NT2/D1 (cell line): ENCODE data around the gene DYNC1I2.

Experiments used
- DNase-seq: peaks from one replicate; pipeline ENCODE4 v3.0.0-alpha.2; 2011; ENCODE audit warnings: low read depth, low spot score
- H3K27me3 ChIP-seq: 2 replicates; pipeline ENCODE4 v1.6.0; 2011; ENCODE audit warnings: mild to moderate bottlenecking; ENCODE audit not compliant: insufficient read length, insufficient read depth
- H3K36me3 ChIP-seq: 2 replicates; pipeline ENCODE4 v1.6.1; 2011; ENCODE audit warnings: mild to moderate bottlenecking, low read length, mixed read lengths; ENCODE audit not compliant: insufficient read depth, insufficient read length
- H3K4me1 ChIP-seq: 2 replicates; pipeline ENCODE4 v1.5.1; 2011; ENCODE audit not compliant: insufficient read depth, insufficient read length
- H3K4me3 ChIP-seq: 2 replicates; pipeline ENCODE4 v1.5.1; 2011; ENCODE audit warnings: low read depth; ENCODE audit not compliant: insufficient read length
- H3K9ac ChIP-seq: 2 replicates; pipeline ENCODE4 v1.6.0; 2011; ENCODE audit warnings: low read depth; ENCODE audit not compliant: insufficient read length
- H3K9me3 ChIP-seq: 2 replicates; pipeline ENCODE4 v1.5.1; 2011; ENCODE audit warnings: mild to moderate bottlenecking, low read length; ENCODE audit not compliant: insufficient read depth
- SUZ12 ChIP-seq: IDR thresholded peaks from 2 replicates; pipeline ENCODE4 v1.6.1; 2011; ENCODE audit not compliant: insufficient read length, insufficient read depth; ENCODE audit errors: extremely low read depth
- YY1 ChIP-seq: IDR thresholded peaks from 2 replicates; pipeline ENCODE4 v1.6.1; 2011; ENCODE audit not compliant: insufficient read length, insufficient read depth
- ZNF274 ChIP-seq: IDR thresholded peaks from 2 replicates; pipeline ENCODE4 v1.6.1; 2011; ENCODE audit warnings: mild to moderate bottlenecking, low read depth, low read length

Gene DYNC1I2

DNA sequence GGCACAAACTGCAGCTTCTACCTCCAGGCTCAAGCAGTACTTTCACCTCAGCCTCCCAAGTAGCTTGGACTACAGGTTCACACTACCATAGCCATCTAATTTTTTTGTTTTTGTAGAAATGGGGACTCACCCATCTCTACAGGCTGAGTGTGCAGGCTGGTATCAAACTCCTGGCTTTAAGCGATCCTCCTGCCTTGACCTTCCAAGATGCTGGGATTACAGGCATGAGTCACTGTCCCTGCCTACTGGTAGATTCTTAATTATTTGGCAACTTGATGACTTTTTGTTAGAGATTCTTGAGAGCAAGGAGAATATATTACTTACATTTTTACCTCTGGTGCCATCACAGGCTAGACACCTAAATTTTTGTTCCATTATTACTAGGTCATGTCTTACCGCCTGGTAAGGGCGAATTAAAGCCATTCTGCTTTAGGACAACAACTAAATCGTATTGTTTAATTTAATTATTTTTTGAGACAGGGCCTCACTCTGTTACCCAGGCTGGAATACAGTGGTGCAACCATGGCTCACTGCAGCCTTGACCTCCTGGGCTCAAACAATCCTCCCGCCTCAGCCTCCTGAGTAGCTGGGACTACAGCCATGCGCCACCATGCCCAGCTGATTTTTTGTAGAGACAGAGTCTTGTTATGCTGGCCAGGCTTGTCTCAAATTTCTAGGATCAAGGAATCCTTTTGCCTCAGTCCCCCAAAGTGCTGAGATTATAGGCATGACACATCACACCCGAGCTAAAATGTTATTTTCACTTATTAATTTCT, 15.7 kb downstream of the DYNC1I2 start:
- no peak for DNase-seq
- no peak for TF ChIP-seq SUZ12
- no peak for TF ChIP-seq YY1
- no peak for TF ChIP-seq ZNF274
- no peaks in the 10 kb centered on the region for H3K9me3 ChIP-seq
- H3K9ac ChIP-seq = no peak overlapping the region
- H3K27me3 ChIP-seq = no peaks in the 10 kb centered on the region
- no peak overlapping the region for H3K4me3 ChIP-seq
- peaks cover 30% of the 10 kb centered on the region for H3K36me3 ChIP-seq
- H3K4me1 ChIP-seq = no peaks in the 10 kb centered on the region

DNA sequence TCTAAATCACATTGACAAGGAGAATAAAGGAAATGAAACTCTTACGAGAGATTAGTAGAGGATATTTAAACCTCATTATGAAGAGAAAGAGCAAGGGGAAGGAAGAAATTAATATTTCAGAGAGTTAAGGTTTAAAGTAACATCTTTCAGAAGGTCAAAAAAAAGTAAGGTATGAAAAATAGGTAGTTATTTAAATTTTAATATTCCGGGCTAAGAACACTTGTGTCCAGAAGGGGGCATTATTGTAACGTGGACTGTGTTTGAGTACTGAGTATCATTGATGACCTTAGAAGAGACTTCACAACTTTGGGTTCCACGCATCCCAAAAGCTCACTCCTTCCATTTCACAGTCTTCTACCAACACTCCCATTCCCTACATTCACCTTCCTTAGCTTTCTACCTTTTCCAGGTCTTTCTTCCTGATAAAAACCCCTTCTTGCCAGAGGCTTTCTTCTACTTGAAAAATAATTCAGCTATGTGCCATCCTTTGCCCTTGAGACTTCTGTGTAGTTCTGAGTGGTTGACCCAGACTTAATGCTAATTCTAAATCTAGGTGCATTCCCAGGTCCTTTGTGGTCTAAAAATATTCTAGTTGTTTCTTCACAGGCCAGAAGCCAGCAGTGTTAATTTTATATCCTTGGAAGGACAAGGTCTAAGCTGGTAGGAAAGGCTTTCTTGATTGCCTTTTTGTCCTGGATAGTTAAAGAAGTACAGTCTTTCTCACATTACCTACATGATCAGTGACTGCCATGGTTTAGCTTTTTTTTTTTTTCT, 16.5 kb downstream of the DYNC1I2 start:
- Histone ChIP-seq H3K4me1 (no peaks in the 10 kb centered on the region), H3K9ac (no peak overlapping the region), H3K36me3 (peaks cover 32% of the 10 kb centered on the region), H3K9me3 (no peaks in the 10 kb centered on the region), H3K27me3 (no peaks in the 10 kb centered on the region), H3K4me3 (no peak overlapping the region)
- DNase-seq = peak; percentile 16
- no peak for TF ChIP-seq ZNF274
- TF ChIP-seq YY1 = no peak
- TF ChIP-seq SUZ12 = no peak

DNA sequence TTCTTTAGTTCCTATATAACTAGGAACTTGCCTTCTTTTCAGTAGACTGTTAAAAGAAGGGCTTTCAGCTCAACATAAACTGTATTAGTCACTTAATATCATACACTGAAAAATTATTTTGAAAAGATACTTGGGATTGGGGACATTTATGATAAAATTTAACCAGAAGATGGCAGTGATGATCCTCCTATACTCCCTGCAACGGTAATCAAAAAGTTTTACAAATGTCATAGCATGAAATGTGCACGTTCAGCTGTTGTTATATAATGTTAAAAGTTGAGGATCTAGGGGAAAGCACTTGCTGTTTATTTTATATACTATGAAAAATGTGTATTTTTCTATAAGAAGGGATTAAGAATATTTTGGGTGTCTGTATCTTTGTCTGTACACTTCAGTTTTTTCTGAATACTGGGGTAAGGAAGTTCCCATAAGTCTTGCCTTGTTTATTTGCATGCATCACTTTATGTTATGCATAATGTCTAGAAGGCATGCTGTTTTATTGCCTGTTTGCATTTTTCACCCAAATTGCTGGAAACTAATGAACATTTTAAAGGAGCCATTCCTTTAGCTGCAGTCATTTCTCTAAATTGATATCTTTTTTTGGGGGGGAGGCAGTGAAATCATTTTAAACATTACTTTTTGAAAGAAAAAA, 19.0 kb downstream of the DYNC1I2 start:
- Histone ChIP-seq H3K27me3 (no peaks in the 10 kb centered on the region), H3K4me3 (no peak overlapping the region), H3K9me3 (no peaks in the 10 kb centered on the region), H3K9ac (no peak overlapping the region), H3K36me3 (peaks cover 34% of the 10 kb centered on the region), H3K4me1 (no peaks in the 10 kb centered on the region)
- no peak for TF ChIP-seq SUZ12
- TF ChIP-seq ZNF274 = no peak
- TF ChIP-seq YY1 = no peak
- DNase-seq = no peak

DNA sequence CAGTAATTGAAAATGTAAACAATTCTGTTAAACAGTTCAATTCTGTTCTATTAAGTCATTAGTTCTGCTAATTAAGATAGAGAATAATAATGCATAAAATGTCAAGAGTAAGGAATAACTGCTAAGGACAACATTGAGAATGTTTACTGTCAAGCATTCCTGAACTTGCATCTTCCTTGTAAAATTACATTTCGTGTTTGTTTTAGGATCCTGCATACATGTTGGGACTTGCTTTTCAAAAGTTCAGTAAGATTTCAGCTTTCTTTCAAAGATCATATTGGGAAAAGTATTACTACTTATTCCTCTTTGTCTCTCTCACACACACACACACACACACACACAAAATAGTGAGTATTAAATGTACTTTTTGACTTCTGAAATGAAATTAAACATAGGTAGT, 20.5 kb downstream of the DYNC1I2 start:
- Histone ChIP-seq H3K27me3 (no peaks in the 10 kb centered on the region), H3K36me3 (peaks cover 32% of the 10 kb centered on the region), H3K9ac (no peak overlapping the region), H3K4me3 (no peak overlapping the region), H3K4me1 (no peaks in the 10 kb centered on the region), H3K9me3 (no peaks in the 10 kb centered on the region)
- DNase-seq = no peak
- TF ChIP-seq ZNF274 (no peak), SUZ12 (no peak), YY1 (no peak)

DNA sequence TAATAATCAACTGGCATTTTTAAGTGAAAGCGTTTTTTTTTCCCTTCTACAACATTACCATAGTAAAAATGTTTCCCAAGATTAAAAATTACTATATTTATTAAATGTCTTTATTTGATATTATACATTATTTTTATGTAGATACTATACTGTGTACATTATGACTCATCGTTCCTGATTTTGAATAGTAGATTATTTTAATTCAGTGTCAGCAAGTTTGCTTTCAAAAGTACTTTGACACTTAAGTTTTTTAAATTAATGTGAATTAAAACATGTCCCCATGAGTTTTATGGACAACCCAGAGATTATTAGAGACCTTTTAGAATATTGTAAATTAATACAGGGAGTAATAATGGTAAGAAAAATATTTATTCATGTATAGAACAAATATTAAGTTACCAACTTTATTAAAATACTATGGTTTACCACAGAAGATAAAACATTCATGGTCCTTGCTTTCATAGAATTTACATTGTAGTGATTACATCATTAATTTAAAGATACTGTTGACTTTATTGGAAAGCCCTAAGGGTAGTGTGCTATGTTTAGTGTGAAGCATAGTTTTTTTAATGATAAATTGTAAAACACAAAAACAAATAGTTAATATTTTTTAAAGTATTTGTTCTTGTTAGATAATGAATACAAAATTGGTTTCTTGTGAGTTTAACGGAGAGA, 21.9 kb downstream of the DYNC1I2 start:
- no peak for DNase-seq
- H3K9ac ChIP-seq = no peak overlapping the region
- H3K9me3 ChIP-seq = no peaks in the 10 kb centered on the region
- no peak overlapping the region for H3K4me3 ChIP-seq
- peaks cover 26% of the 10 kb centered on the region for H3K36me3 ChIP-seq
- H3K4me1 ChIP-seq = no peaks in the 10 kb centered on the region
- TF ChIP-seq SUZ12 (no peak), ZNF274 (no peak), YY1 (no peak)
- H3K27me3 ChIP-seq = no peaks in the 10 kb centered on the region

DNA sequence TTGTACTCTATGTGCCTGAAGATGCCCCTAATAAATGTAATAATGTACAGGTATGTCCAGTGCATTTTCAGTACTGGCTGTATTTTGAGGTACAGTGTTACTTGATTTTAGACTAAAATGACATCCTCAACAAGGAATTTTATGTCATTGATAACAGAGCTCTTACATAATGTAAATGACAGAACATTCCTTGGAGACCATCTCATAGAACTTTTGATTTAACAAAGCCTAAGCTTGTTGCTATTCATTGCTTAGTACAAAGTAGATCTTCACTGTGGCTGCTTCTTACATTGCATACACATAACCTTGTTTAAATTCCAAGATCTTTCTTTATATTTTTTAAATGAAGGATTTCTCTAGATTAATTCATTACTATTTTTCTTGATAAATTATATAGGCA, 24.1 kb downstream of the DYNC1I2 start:
- no peaks in the 10 kb centered on the region for H3K27me3 ChIP-seq
- no peak for DNase-seq
- H3K4me3 ChIP-seq = no peak overlapping the region
- no peaks in the 10 kb centered on the region for H3K4me1 ChIP-seq
- peaks cover 27% of the 10 kb centered on the region for H3K36me3 ChIP-seq
- H3K9me3 ChIP-seq = no peaks in the 10 kb centered on the region
- H3K9ac ChIP-seq = no peak overlapping the region
- no peak for TF ChIP-seq YY1
